ENCODE results near the gene ADCY1. TPM values are rescaled to one million over a fixed set of nuclear protein-coding genes. Genes with fewer than 3 reads are reported as not detected.

The ADCY1 gene
- polyA plus RNA-seq, 1 donor (not counting 4 experiments of a cell fraction or from before 2014, with no cell fraction given) = 0.54 TPM

GRCh38 chr7:45701701-45702510 is 127.7 kb downstream of the ADCY1 start:
- H3K36me3 ChIP-seq (ENCODE audit: control insufficient read depth in 2 of 2, extremely low read depth in 1 of 2, insufficient read depth in 2 of 2, low read length in 2 of 2) = no peaks in the 10 kb centered on the region
- no peak overlapping the region for H3K4me2 ChIP-seq (ENCODE audit: control insufficient read depth, extremely low read depth, insufficient read depth, low read depth, low read length)
- H3K4me1 ChIP-seq (ENCODE audit: control insufficient read depth, extremely low read depth, insufficient read depth, low read length) = no peaks in the 10 kb centered on the region
- H3K27me3 ChIP-seq (ENCODE audit: control insufficient read depth, extremely low read depth, insufficient read depth, low read length) = peaks cover 11% of the 10 kb centered on the region
- no peak for DNase-seq (ENCODE audit: low read depth, low spot score)
- H3K4me3 ChIP-seq (ENCODE audit: control insufficient read depth in 2 of 3, extremely low read depth in 1 of 3, insufficient read depth in 2 of 3, low read depth in 1 of 3, low read length in 3 of 3) = no peak overlapping the region
- no peaks in the 10 kb centered on the region for H4K20me1 ChIP-seq (ENCODE audit: control insufficient read depth, extremely low read depth, insufficient read depth, low read length)
- H3K79me2 ChIP-seq (ENCODE audit: control insufficient read depth, insufficient read depth, low read length) = no peaks in the 10 kb centered on the region
- no peaks in the 10 kb centered on the region for H3K9me1 ChIP-seq (ENCODE audit: control insufficient read depth, extremely low read depth, insufficient read depth, low read length)
- no peak overlapping the region for H3K27ac ChIP-seq (ENCODE audit: control insufficient read depth, insufficient read depth, low read length)
- no peak overlapping the region for H3K9ac ChIP-seq (ENCODE audit: control insufficient read depth, extremely low read depth, insufficient read depth, low read length)
- H2AFZ ChIP-seq (ENCODE audit: control insufficient read depth, low read length) = no peak overlapping the region
- no peak for FAIRE-seq
- dilution Hi-C loops (cut with MboI; ENCODE audit: extremely low pct_ligation_motif_present, low sequenced_read_pairs) = no loop called here
- TF ChIP-seq EZH2 (IDR thresholded peaks at IDR 0.05; ENCODE audit: low read length) = no peak
- TF ChIP-seq CTCF (optimal IDR thresholded peaks at IDR 0.05 in 1 of 3, IDR thresholded peaks at IDR 0.05 in 1 of 3, conservative IDR thresholded peaks at IDR 0.05 in 1 of 3; ENCODE audit: extremely low read depth in 1 of 3, insufficient read depth in 2 of 3, low read length in 3 of 3) = no peak
- H3K9me3 ChIP-seq (ENCODE audit: control insufficient read depth, low read depth, low read length) = no peaks in the 10 kb centered on the region

- dilution Hi-C loops (cut with MboI; ENCODE audit: extremely low pct_ligation_motif_present, low sequenced_read_pairs) = no loop called here
- H3K4me1 ChIP-seq (ENCODE audit: control insufficient read depth, extremely low read depth, insufficient read depth, low read length) = no peaks in the 10 kb centered on the region
- H3K36me3 ChIP-seq (ENCODE audit: control insufficient read depth in 2 of 2, extremely low read depth in 1 of 2, insufficient read depth in 2 of 2, low read length in 2 of 2) = no peaks in the 10 kb centered on the region
- no peaks in the 10 kb centered on the region for H3K9me3 ChIP-seq (ENCODE audit: control insufficient read depth, low read depth, low read length)
- DNase-seq (ENCODE audit: low read depth, low spot score) (no peak), FAIRE-seq (no peak)
- TF ChIP-seq EZH2 (IDR thresholded peaks at IDR 0.05; ENCODE audit: low read length) (no peak), CTCF (optimal IDR thresholded peaks at IDR 0.05 in 1 of 3, IDR thresholded peaks at IDR 0.05 in 1 of 3, conservative IDR thresholded peaks at IDR 0.05 in 1 of 3; ENCODE audit: extremely low read depth in 1 of 3, insufficient read depth in 2 of 3, low read length in 3 of 3) (no peak)
- H2AFZ ChIP-seq (ENCODE audit: control insufficient read depth, low read length) = no peak overlapping the region
- H3K4me3 ChIP-seq (ENCODE audit: control insufficient read depth in 2 of 3, extremely low read depth in 1 of 3, insufficient read depth in 2 of 3, low read depth in 1 of 3, low read length in 3 of 3) = no peak overlapping the region
- H3K79me2 ChIP-seq (ENCODE audit: control insufficient read depth, insufficient read depth, low read length) = no peaks in the 10 kb centered on the region
- no peak overlapping the region for H3K27ac ChIP-seq (ENCODE audit: control insufficient read depth, insufficient read depth, low read length)
- H3K9ac ChIP-seq (ENCODE audit: control insufficient read depth, extremely low read depth, insufficient read depth, low read length) = no peak overlapping the region
- H3K27me3 ChIP-seq (ENCODE audit: control insufficient read depth, extremely low read depth, insufficient read depth, low read length) = peaks cover 11% of the 10 kb centered on the region
- H3K4me2 ChIP-seq (ENCODE audit: control insufficient read depth, extremely low read depth, insufficient read depth, low read depth, low read length) = no peak overlapping the region
- no peaks in the 10 kb centered on the region for H4K20me1 ChIP-seq (ENCODE audit: control insufficient read depth, extremely low read depth, insufficient read depth, low read length)
- H3K9me1 ChIP-seq (ENCODE audit: control insufficient read depth, extremely low read depth, insufficient read depth, low read length) = no peaks in the 10 kb centered on the region
Observed at GRCh38 chr7:45702751-45703150, 128.6 kb downstream of the ADCY1 start.
